ENCODE data around the gene TAF4B. TPM values are rescaled to one million over a fixed set of nuclear protein-coding genes. Genes with fewer than 3 reads are reported as not detected.

Gene TAF4B
- total and polyA plus RNA-seq, 2 donors (not counting 1 experiment from before 2014, with no cell fraction given) = 10.5 to 16.1 TPM

- Mint-ChIP-seq H3K27ac (peak overlapping the region; percentile 10), H3K4me3 (peak overlapping the region; percentile 50), H3K4me1 (peaks cover 16% of the 10 kb centered on the region), H3K27me3 (no peaks in the 10 kb centered on the region), H3K9me3 (ENCODE audit: insufficient read depth) (no peaks in the 10 kb centered on the region)
- Histone ChIP-seq H4K20me1 (ENCODE audit: control insufficient read depth, insufficient read depth, low read length, poor library complexity, severe bottlenecking) (no peaks in the 10 kb centered on the region), H3K36me3 (replicated peaks in 1 of 2; ENCODE audit: control extremely low read depth in 1 of 2, control insufficient read depth in 1 of 2, extremely low read depth in 1 of 2, insufficient read depth in 2 of 2, low read length in 1 of 2) (no peaks in the 10 kb centered on the region), H3K4me1 (ENCODE audit: control insufficient read depth in 2 of 2, insufficient read depth in 2 of 2, low read length in 2 of 2) (peaks cover 5% of the 10 kb centered on the region in 2 donors), H3K9ac (ENCODE audit: low read length) (no peak overlapping the region), H3K4me2 (replicated peaks; ENCODE audit: low read depth, low read length, poor library complexity, severe bottlenecking) (peak overlapping the region; percentile 16), H3K27ac (ENCODE audit: low read length in 2 of 2) (no peak overlapping the region), H3K27me3 (replicated peaks in 1 of 4; ENCODE audit: control extremely low read depth in 1 of 4, control insufficient read depth in 3 of 4, insufficient read depth in 4 of 4, low read length in 3 of 4) (no peaks in the 10 kb centered on the region), H3K4me3 (ENCODE audit: control extremely low read depth in 1 of 5, extremely low read depth in 1 of 5, insufficient read depth in 1 of 5, low read depth in 2 of 5, low read length in 4 of 5) (peak overlapping the region in 2 of 5 experiments; percentile 12 to 14), H3K9me3 (ENCODE audit: control extremely low read depth in 1 of 3, control insufficient read depth in 2 of 3, insufficient read depth in 1 of 3, low read length in 2 of 3) (peaks cover 0 to 3% (median 0%) of the 10 kb centered on the region in 3 donors), H2AFZ (ENCODE audit: insufficient read depth, low read depth, low read length, poor library complexity, severe bottlenecking) (peak overlapping the region; percentile 40), H3K79me2 (ENCODE audit: control insufficient read depth, insufficient read depth, low read length) (no peaks in the 10 kb centered on the region)
- ATAC-seq (ENCODE audit: low read depth) (no peak), DNase-seq (peak; percentile 21)
- CTCF ChIA-PET = interaction anchor here (0.6 kb wide), 1 partner anchor 1565 kb away, joined by 4 read pairs; no protein-coding TSS in a partner anchor
- 83% methylated on average over 7 of the region's 7 CpGs for WGBS (ENCODE audit: insufficient coverage)
- intact Hi-C loops (cut with micrococcal nuclease) = no loop called here
- no peak for TF ChIP-seq EZH2 (IDR thresholded peaks at IDR 0.05; ENCODE audit: borderline replicate concordance, insufficient read depth, low read depth, low read length, poor library complexity, severe bottlenecking)
- TF ChIP-seq CTCF (IDR thresholded peaks at IDR 0.05) = no peak
- POLR2A ChIA-PET = no interaction called here
These were observed 44.9 kb upstream of the TAF4B start for GRCh38 chr18:26181343-26181826.

- Histone ChIP-seq H2AFZ (ENCODE audit: insufficient read depth, low read depth, low read length, poor library complexity, severe bottlenecking) (no peak overlapping the region), H3K27me3 (replicated peaks in 1 of 4; ENCODE audit: control extremely low read depth in 1 of 4, control insufficient read depth in 3 of 4, insufficient read depth in 4 of 4, low read length in 3 of 4) (no peaks in the 10 kb centered on the region), H3K4me1 (ENCODE audit: control insufficient read depth in 2 of 2, insufficient read depth in 2 of 2, low read length in 2 of 2) (peaks cover 5% of the 10 kb centered on the region in 2 donors), H3K9me3 (ENCODE audit: control extremely low read depth in 1 of 3, control insufficient read depth in 2 of 3, insufficient read depth in 1 of 3, low read length in 2 of 3) (peaks cover 0 to 3% (median 0%) of the 10 kb centered on the region in 3 donors), H3K27ac (ENCODE audit: low read length in 2 of 2) (no peak overlapping the region), H3K36me3 (replicated peaks in 1 of 2; ENCODE audit: control extremely low read depth in 1 of 2, control insufficient read depth in 1 of 2, extremely low read depth in 1 of 2, insufficient read depth in 2 of 2, low read length in 1 of 2) (no peaks in the 10 kb centered on the region), H3K4me2 (replicated peaks; ENCODE audit: low read depth, low read length, poor library complexity, severe bottlenecking) (no peak overlapping the region), H3K79me2 (ENCODE audit: control insufficient read depth, insufficient read depth, low read length) (no peaks in the 10 kb centered on the region), H3K4me3 (ENCODE audit: control extremely low read depth in 1 of 5, extremely low read depth in 1 of 5, insufficient read depth in 1 of 5, low read depth in 2 of 5, low read length in 4 of 5) (no peak overlapping the region), H3K9ac (ENCODE audit: low read length) (no peak overlapping the region), H4K20me1 (ENCODE audit: control insufficient read depth, insufficient read depth, low read length, poor library complexity, severe bottlenecking) (no peaks in the 10 kb centered on the region)
- TF ChIP-seq CTCF (IDR thresholded peaks at IDR 0.05) = no peak
- TF ChIP-seq EZH2 (IDR thresholded peaks at IDR 0.05; ENCODE audit: borderline replicate concordance, insufficient read depth, low read depth, low read length, poor library complexity, severe bottlenecking) = no peak
- Mint-ChIP-seq H3K4me1 (peaks cover 18% of the 10 kb centered on the region), H3K27ac (no peak overlapping the region), H3K4me3 (no peak overlapping the region), H3K9me3 (ENCODE audit: insufficient read depth) (no peaks in the 10 kb centered on the region), H3K27me3 (no peaks in the 10 kb centered on the region)
- POLR2A ChIA-PET = no interaction called here
- CTCF ChIA-PET = no interaction called here
- intact Hi-C loops (cut with micrococcal nuclease) = no loop called here
- DNase-seq (no peak), ATAC-seq (ENCODE audit: low read depth) (no peak)
These were observed 42.7 kb upstream of the TAF4B start for GRCh38 chr18:26183395-26184112.
